MM.1S (cell line): ENCODE data around the gene BPIFA3.

Experiments
- EZH2 ChIP-seq: fragments of 300-600 bp; sonication (generic); optimal IDR thresholded peaks from 2 replicates; pipeline ENCODE3; 2017; ENCODE audit warnings: low read depth, mild to moderate bottlenecking, antibody characterized with exemption, low read length, mixed read lengths
- EZH2phosphoT487 ChIP-seq: fragments of 300-600 bp; sonication (generic); IDR thresholded peaks from 2 replicates; pipeline ENCODE4 v1.6.1; 2018; ENCODE audit warnings: antibody characterized with exemption, low read length

- TF ChIP-seq EZH2phosphoT487 (no peak), EZH2 (no peak)
Measured at GRCh38 chr20:33267701-33268100, 50.5 kb downstream of the BPIFA3 start.
